Liver (tissue), 9 donors: ENCODE data around the gene BRD8. TPM values are rescaled to one million over a fixed set of nuclear protein-coding genes. Genes with fewer than 3 reads are reported as not detected.

Source experiments
- DNase-seq: peaks from one replicate; pipeline ENCODE4 v3.0.0-alpha.2; 2017; ENCODE audit warnings: low spot score
- H3K27ac ChIP-seq, 2 donors: one replicate each; pipeline ENCODE4 v1.7.0; 2013; ENCODE audit warnings: inconsistent platforms in 2 of 2, low read length in 2 of 2, control low read depth in 1 of 2, low read depth in 1 of 2, mild to moderate bottlenecking in 1 of 2
- H3K27me3 ChIP-seq, 4 donors: one replicate each; pipeline versions ENCODE4 v1.6.1 to v1.7.0; 2013; ENCODE audit warnings: low read length in 3 of 4, inconsistent platforms in 1 of 4, mild to moderate bottlenecking in 1 of 4, moderate library complexity in 1 of 4; ENCODE audit not compliant: control insufficient read depth in 4 of 4, insufficient read depth in 4 of 4
- H3K36me3 ChIP-seq, 4 donors: one replicate each; pipeline versions ENCODE4 v1.6.1 to v1.7.0; 2013; ENCODE audit warnings: low read length in 3 of 4, mild to moderate bottlenecking in 3 of 4, low read depth in 1 of 4, moderate library complexity in 1 of 4; ENCODE audit not compliant: control insufficient read depth in 4 of 4, insufficient read depth in 3 of 4
- H3K4me1 ChIP-seq, 4 donors: one replicate each; pipeline versions ENCODE4 v1.6.1 to v1.7.0; 2013; ENCODE audit warnings: low read length in 3 of 4, mild to moderate bottlenecking in 3 of 4, moderate library complexity in 1 of 4; ENCODE audit not compliant: control insufficient read depth in 4 of 4, insufficient read depth in 4 of 4
- H3K4me3 ChIP-seq, 3 donors: one replicate each; pipeline versions ENCODE4 v1.6.1 to v1.7.0; 2013; ENCODE audit warnings: low read length in 3 of 3, control low read depth in 1 of 3, low read depth in 1 of 3, mild to moderate bottlenecking in 1 of 3
- H3K9ac ChIP-seq, 2 donors: one replicate each; pipeline ENCODE4 v1.7.0; 2013; ENCODE audit warnings: low read length in 2 of 2, mild to moderate bottlenecking in 2 of 2, moderate library complexity in 2 of 2, control low read depth in 1 of 2, low read depth in 1 of 2
- H3K9me3 ChIP-seq, 4 donors: one replicate each; pipeline versions ENCODE4 v1.6.1 to v1.7.0; 2013; ENCODE audit warnings: low read length in 3 of 4; ENCODE audit not compliant: control insufficient read depth in 4 of 4
- ATF3 ChIP-seq: IDR thresholded peaks from 2 replicates; pipeline ENCODE4 v1.6.1; 2016; ENCODE audit warnings: antibody characterized with exemption
- CTCF ChIP-seq: fragments of 150-350 bp; IDR thresholded peaks from 2 replicates; pipeline ENCODE4 v1.5.1; 2017; ENCODE audit warnings: improper control_type of control experiment, low read depth, low read length; ENCODE audit not compliant: missing input control
- EGR1 ChIP-seq, 2 donors: IDR thresholded peaks; 2 replicates each; pipeline ENCODE4 v1.6.1; 2016 to 2018; ENCODE audit warnings: antibody characterized with exemption in 2 of 2, low read depth in 2 of 2
- FOXA1 ChIP-seq: IDR thresholded peaks from 2 replicates; pipeline ENCODE4 v1.6.1; 2016; ENCODE audit warnings: antibody characterized with exemption
- FOXA2 ChIP-seq: IDR thresholded peaks from 2 replicates; pipeline ENCODE4 v1.6.1; 2016; ENCODE audit warnings: antibody characterized with exemption
- GABPA ChIP-seq, 2 donors: IDR thresholded peaks in 1 of 2; conservative IDR thresholded peaks in 1 of 2; 2 replicates each; pipeline ENCODE4 v1.6.1; 2016; ENCODE audit warnings: antibody characterized with exemption in 2 of 2, mild to moderate bottlenecking in 1 of 2, moderate library complexity in 1 of 2
- HNF4A ChIP-seq, 2 donors: conservative IDR thresholded peaks; 2 replicates each; pipeline ENCODE4 v1.6.1; 2016; ENCODE audit warnings: antibody characterized with exemption in 2 of 2, mild to moderate bottlenecking in 2 of 2
- HNF4G ChIP-seq: IDR thresholded peaks from 2 replicates; pipeline ENCODE4 v1.6.1; 2016; ENCODE audit warnings: antibody characterized with exemption
- JUND ChIP-seq, 2 donors: IDR thresholded peaks; 2 replicates each; pipeline ENCODE4 v1.6.1; 2016; ENCODE audit warnings: antibody characterized with exemption in 2 of 2
- MAX ChIP-seq: IDR thresholded peaks from 2 replicates; pipeline ENCODE4 v1.6.1; 2016; ENCODE audit warnings: antibody characterized with exemption
- NR2F2 ChIP-seq: IDR thresholded peaks from 2 replicates; pipeline ENCODE4 v1.6.1; 2016; ENCODE audit warnings: antibody characterized with exemption
- RAD21 ChIP-seq, 2 donors: IDR thresholded peaks; 2 replicates each; pipeline ENCODE4 v1.6.1; 2016; ENCODE audit warnings: antibody characterized with exemption in 2 of 2, mild to moderate bottlenecking in 2 of 2
- REST ChIP-seq: IDR thresholded peaks from 2 replicates; pipeline ENCODE4 v1.6.1; 2016; ENCODE audit warnings: antibody characterized with exemption, mild to moderate bottlenecking
- RXRA ChIP-seq, 2 donors: IDR thresholded peaks; 2 replicates each; pipeline ENCODE4 v1.6.1; 2017 to 2018; ENCODE audit warnings: antibody characterized with exemption in 2 of 2, mild to moderate bottlenecking in 1 of 2
- SP1 ChIP-seq: IDR thresholded peaks from 2 replicates; pipeline ENCODE4 v1.6.1; 2018; ENCODE audit warnings: antibody characterized with exemption, mild to moderate bottlenecking
- TAF1 ChIP-seq: conservative IDR thresholded peaks from 2 replicates; pipeline ENCODE4 v1.6.1; 2016; ENCODE audit warnings: antibody characterized with exemption, mild to moderate bottlenecking
- YY1 ChIP-seq: IDR thresholded peaks from 2 replicates; pipeline ENCODE4 v1.6.1; 2016; ENCODE audit warnings: antibody characterized with exemption, mild to moderate bottlenecking
- ZBTB33 ChIP-seq: IDR thresholded peaks from 2 replicates; pipeline ENCODE4 v1.6.1; 2016; ENCODE audit warnings: antibody characterized with exemption
- WGBS: extraction: QIAGEN DNeasy Blood & Tissue Kit; methylation state at CpG from one replicate; pipeline ENCODE4 v1.1.7; 2013; 5-methylcytosine and 5-hydroxymethylcytosine counted together
- polyA plus RNA-seq, 2 donors: library from polyadenylated mRNA; stranded (reverse) in 1 of 2; unstranded in 1 of 2; fragments of 200-250 nt in 1 of 2; fragments of >200 nt in 1 of 2; fragmentation: Nextera tagmentation in 1 of 2; extraction: Ambion mirVana in 1 of 2; gene quantifications; one replicate each; pipeline versions ENCODE4 v1.2.1 to v1.2.3, GENCODE V29; 2013 to 2015
- total RNA-seq, 2 donors: library from RNA; depleted of rRNA; stranded (reverse); fragments of >200 nt; gene quantifications; one replicate each; pipeline ENCODE4 v1.2.3, GENCODE V29; 2014
- donor health status: healthy.
- donor health status: healthy.
- donor health status: healthy.
- donor health status: healthy.
- donor health status: healthy.

Gene BRD8
- total and polyA plus RNA-seq, 4 donors = 14.8 to 34.5 (median 29.6) TPM

GRCh38 chr5:138107213-138107612 is 71.2 kb downstream of the BRD8 start:
- H3K4me3 ChIP-seq = no peak overlapping the region
- no peak overlapping the region for H3K9ac ChIP-seq
- H3K36me3 ChIP-seq = no peaks in the 10 kb centered on the region
- H3K27ac ChIP-seq = no peak overlapping the region
- no peaks in the 10 kb centered on the region for H3K9me3 ChIP-seq
- H3K27me3 ChIP-seq = peaks cover 0 to 4% (median 0%) of the 10 kb centered on the region in 4 donors
- WGBS = 58% methylated on average over 1 of the region's 1 CpG
- no peak for TF ChIP-seq ATF3
- TF ChIP-seq ZBTB33 = no peak
- TF ChIP-seq FOXA2 = no peak
- TF ChIP-seq HNF4G = no peak
- TF ChIP-seq GABPA (IDR thresholded peaks at IDR 0.05 in 1 of 2, conservative IDR thresholded peaks at IDR 0.05 in 1 of 2) = no peak
- no peak for TF ChIP-seq MAX
- no peak for TF ChIP-seq EGR1 (IDR thresholded peaks at IDR 0.05; ENCODE audit: low read depth in 2 of 2)
- no peak for TF ChIP-seq YY1
- DNase-seq = no peak
- no peaks in the 10 kb centered on the region for H3K4me1 ChIP-seq

- Histone ChIP-seq H3K9me3 (no peaks in the 10 kb centered on the region), H3K4me3 (no peak overlapping the region), H3K27ac (no peak overlapping the region), H3K4me1 (no peaks in the 10 kb centered on the region), H3K36me3 (no peaks in the 10 kb centered on the region), H3K9ac (no peak overlapping the region), H3K27me3 (peaks cover 0 to 4% (median 0%) of the 10 kb centered on the region in 4 donors)
- no peak for DNase-seq
- WGBS = 93% methylated on average over 6 of the region's 6 CpGs
- TF ChIP-seq GABPA (IDR thresholded peaks at IDR 0.05 in 1 of 2, conservative IDR thresholded peaks at IDR 0.05 in 1 of 2) (no peak), CTCF (no peak), TAF1 (no peak), JUND (IDR thresholded peaks at IDR 0.05) (no peak), EGR1 (IDR thresholded peaks at IDR 0.05; ENCODE audit: low read depth in 2 of 2) (no peak), FOXA1 (no peak), MAX (no peak), ZBTB33 (no peak), YY1 (no peak), HNF4A (conservative IDR thresholded peaks at IDR 0.05) (no peak), NR2F2 (no peak), SP1 (no peak), REST (no peak), HNF4G (no peak), FOXA2 (no peak), RXRA (IDR thresholded peaks at IDR 0.05) (no peak), ATF3 (no peak), RAD21 (IDR thresholded peaks at IDR 0.05) (no peak)
Measured at GRCh38 chr5:138105709-138106108, 72.7 kb downstream of the BRD8 start.
